Endodermal cell (in vitro differentiated cells): Measurements from ENCODE around the gene ARPC5. TPM values are rescaled to one million over a fixed set of nuclear protein-coding genes. Genes with fewer than 3 reads are reported as not detected.

Source experiments
- DNase-seq: peaks from one replicate; pipeline ENCODE4 v3.0.0-alpha.2; 2017
- H3K27ac ChIP-seq: 2 replicates; pipeline ENCODE4 v1.5.1; 2013; ENCODE audit warnings: mild to moderate bottlenecking, low read depth, low read length, moderate library complexity
- H3K27me3 ChIP-seq: 2 replicates; pipeline ENCODE4 v1.6.1; 2013; ENCODE audit warnings: mild to moderate bottlenecking, low read length, moderate library complexity; ENCODE audit not compliant: insufficient read depth, control insufficient read depth, poor library complexity, severe bottlenecking
- H3K36me3 ChIP-seq: 2 replicates; pipeline ENCODE4 v1.7.0; 2013; ENCODE audit warnings: mild to moderate bottlenecking, low read length, moderate library complexity; ENCODE audit not compliant: control insufficient read depth, insufficient read depth
- H3K4me1 ChIP-seq: one replicate; pipeline ENCODE4 v1.7.0; 2013; ENCODE audit warnings: low read length; ENCODE audit not compliant: control insufficient read depth, insufficient read depth
- H3K4me3 ChIP-seq: 2 replicates; pipeline ENCODE4 v1.5.1; 2013; ENCODE audit warnings: mild to moderate bottlenecking, low read length, moderate library complexity
- H3K9ac ChIP-seq: 2 replicates; pipeline ENCODE4 v1.6.1; 2013; ENCODE audit warnings: mild to moderate bottlenecking, low read length, moderate library complexity; ENCODE audit not compliant: poor library complexity, severe bottlenecking; ENCODE audit errors: extremely low read depth
- H3K9me3 ChIP-seq: 2 replicates; pipeline ENCODE4 v1.6.1; 2013; ENCODE audit warnings: mild to moderate bottlenecking, low read length, moderate library complexity; ENCODE audit not compliant: control insufficient read depth
- H3K27ac Mint-ChIP-seq: 2 replicates; pipeline ENCODE4 v1.8.0; 2020; ENCODE audit warnings: mixed read lengths
- H3K27me3 Mint-ChIP-seq: 2 replicates; pipeline ENCODE4 v1.8.0; 2021; ENCODE audit warnings: mild to moderate bottlenecking, mixed read lengths; ENCODE audit not compliant: insufficient read depth
- H3K36me3 Mint-ChIP-seq: 2 replicates; pipeline ENCODE4 v1.8.0; 2020; ENCODE audit warnings: low read depth, mixed read lengths
- H3K4me1 Mint-ChIP-seq: 2 replicates; pipeline ENCODE4 v1.8.0; 2020; ENCODE audit warnings: mixed read lengths
- H3K4me3 Mint-ChIP-seq: 2 replicates; pipeline ENCODE4 v1.8.0; 2020; ENCODE audit warnings: mild to moderate bottlenecking, moderate library complexity, mixed read lengths
- H3K9me3 Mint-ChIP-seq: 2 replicates; pipeline ENCODE4 v1.8.0; 2020; ENCODE audit warnings: mild to moderate bottlenecking, mixed read lengths
- WGBS, 2 experiments: methylation state at CpG; one replicate each; pipeline versions ENCODE4 v1.1.5 to v1.1.7; 2013; ENCODE audit warnings: missing lambda C conversion rate in 2 of 2, mixed read lengths in 1 of 2; ENCODE audit not compliant: insufficient coverage in 1 of 2, insufficient read length in 1 of 2; 5-methylcytosine and 5-hydroxymethylcytosine counted together
- total RNA-seq, 2 donors: library from RNA; stranded (reverse); fragmentation: NEBNext Ultra II Directional in 1 of 2; extraction: Animal tissue kit (Norgen Biotek cat#: 25700) in 1 of 2; gene quantifications; 2 replicates in 1 of 2; 3 replicates in 1 of 2; pipeline ENCODE4 v1.2.1, GENCODE V29; 2021
- TF ChIP-seq, protein P1 (sequence below): fragments of 200-600 bp; sonication (generic); conservative IDR thresholded peaks from 2 replicates; pipeline ENCODE4 v1.5.0; 2021; ENCODE audit warnings: antibody characterized with exemption, mild to moderate bottlenecking

The ARPC5 gene
- total RNA-seq, 2 donors from 2014 or later: 78.7 to 99.5 TPM

DNA sequence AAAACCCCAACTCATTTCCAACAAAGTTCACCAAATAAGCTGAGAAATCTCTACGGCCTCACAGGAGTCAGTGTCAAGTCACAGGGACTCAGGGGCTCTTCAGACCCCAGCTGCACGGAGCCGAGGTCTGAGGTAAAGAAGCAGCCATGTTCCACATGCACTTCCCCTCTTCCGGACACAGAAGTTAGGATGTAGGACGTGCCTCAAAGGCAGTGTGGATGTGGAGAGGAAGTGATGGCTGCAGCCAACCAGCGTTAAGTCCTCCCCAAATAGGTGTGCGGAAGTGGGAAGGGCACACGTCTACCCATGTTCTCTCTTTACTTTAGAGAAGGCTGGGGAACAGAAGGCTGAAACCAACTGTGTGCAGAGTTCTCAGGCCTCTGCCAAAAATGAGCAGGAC lies 30.8 kb downstream of the ARPC5 start:
- no peak overlapping the region for H3K27ac ChIP-seq
- H3K4me1 Mint-ChIP-seq: no peaks in the 10 kb centered on the region
- no peak overlapping the region for H3K9ac ChIP-seq
- no peak overlapping the region for H3K4me3 ChIP-seq
- H3K4me3 Mint-ChIP-seq: no peak overlapping the region
- DNase-seq: no peak
- H3K27ac Mint-ChIP-seq: no peak overlapping the region
- no peaks in the 10 kb centered on the region for H3K36me3 ChIP-seq
- H3K27me3 ChIP-seq: no peaks in the 10 kb centered on the region
- no peaks in the 10 kb centered on the region for H3K4me1 ChIP-seq
- 91 to 100% methylated on average over 3 to 8 of the region's 8 CpGs for WGBS, 2 experiments
- no peaks in the 10 kb centered on the region for H3K36me3 Mint-ChIP-seq
- H3K9me3 ChIP-seq: no peaks in the 10 kb centered on the region
- H3K9me3 Mint-ChIP-seq: no peaks in the 10 kb centered on the region
- peaks cover 3% of the 10 kb centered on the region for H3K27me3 Mint-ChIP-seq
- TF ChIP-seq, protein P1, sequence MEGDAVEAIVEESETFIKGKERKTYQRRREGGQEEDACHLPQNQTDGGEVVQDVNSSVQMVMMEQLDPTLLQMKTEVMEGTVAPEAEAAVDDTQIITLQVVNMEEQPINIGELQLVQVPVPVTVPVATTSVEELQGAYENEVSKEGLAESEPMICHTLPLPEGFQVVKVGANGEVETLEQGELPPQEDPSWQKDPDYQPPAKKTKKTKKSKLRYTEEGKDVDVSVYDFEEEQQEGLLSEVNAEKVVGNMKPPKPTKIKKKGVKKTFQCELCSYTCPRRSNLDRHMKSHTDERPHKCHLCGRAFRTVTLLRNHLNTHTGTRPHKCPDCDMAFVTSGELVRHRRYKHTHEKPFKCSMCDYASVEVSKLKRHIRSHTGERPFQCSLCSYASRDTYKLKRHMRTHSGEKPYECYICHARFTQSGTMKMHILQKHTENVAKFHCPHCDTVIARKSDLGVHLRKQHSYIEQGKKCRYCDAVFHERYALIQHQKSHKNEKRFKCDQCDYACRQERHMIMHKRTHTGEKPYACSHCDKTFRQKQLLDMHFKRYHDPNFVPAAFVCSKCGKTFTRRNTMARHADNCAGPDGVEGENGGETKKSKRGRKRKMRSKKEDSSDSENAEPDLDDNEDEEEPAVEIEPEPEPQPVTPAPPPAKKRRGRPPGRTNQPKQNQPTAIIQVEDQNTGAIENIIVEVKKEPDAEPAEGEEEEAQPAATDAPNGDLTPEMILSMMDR: no peak

DNA sequence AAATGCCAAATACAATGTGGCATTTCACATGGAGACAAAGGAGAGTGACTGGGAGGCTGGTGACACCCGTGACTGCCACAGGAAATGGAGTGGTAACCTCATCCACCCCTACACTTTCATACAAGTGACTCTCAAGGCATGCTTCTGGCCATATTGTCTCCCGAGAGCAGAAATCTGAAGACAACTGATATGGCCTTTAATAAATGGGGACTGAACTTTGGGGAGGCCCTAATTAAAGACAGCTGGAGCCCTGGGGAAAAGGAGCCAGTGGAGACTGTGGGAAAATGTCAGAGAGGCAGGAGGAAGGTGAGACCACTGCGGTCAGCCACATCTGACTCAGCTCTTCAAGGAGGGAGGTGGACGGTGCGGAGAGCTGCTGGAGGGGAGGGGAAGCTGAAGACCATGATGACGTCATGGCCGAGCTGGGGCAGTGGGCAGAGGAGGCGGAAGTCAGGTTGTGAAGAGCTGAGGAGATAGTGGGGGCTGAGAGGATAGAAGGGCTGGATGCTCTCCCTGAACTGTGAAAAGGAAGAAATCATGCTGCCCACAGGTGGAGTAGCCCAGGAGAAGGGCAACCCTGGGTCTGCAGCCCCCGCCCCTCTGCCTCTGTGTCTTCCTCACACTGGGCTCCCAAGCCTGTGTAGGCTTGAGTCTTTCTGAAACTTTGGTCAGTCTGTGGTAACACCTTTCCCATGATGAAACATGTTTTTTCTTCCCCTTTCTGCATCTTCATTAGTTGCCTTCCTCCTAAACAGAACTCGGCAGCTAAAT lies 31.4 kb downstream of the ARPC5 start:
- no peak overlapping the region for H3K9ac ChIP-seq

DNA sequence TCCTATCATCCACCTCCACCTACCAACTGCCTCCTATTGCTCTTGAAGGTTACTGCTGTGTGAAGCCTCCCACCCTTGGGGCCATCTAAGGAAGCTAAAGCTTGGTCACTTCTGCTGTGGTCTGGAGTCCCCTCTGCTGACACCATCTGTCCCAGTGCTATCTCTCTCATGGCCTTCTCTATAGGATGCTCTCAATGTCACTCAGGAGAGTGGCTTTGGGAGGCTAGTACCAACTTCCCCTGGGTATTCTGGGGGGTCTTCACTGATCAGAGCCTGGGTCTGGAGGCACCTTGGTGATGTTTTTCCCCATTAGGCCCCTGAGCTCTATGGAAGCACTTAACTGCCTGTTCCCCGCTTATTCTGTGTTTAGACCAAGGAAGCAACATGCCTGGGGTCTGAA lies 33.1 kb downstream of the ARPC5 start:
- Mint-ChIP-seq H3K36me3 (no peaks in the 10 kb centered on the region), H3K27me3 (peaks cover 3% of the 10 kb centered on the region), H3K27ac (no peak overlapping the region), H3K4me3 (no peak overlapping the region), H3K9me3 (no peaks in the 10 kb centered on the region), H3K4me1 (no peaks in the 10 kb centered on the region)
- Histone ChIP-seq H3K4me3 (no peak overlapping the region), H3K4me1 (no peaks in the 10 kb centered on the region), H3K9me3 (no peaks in the 10 kb centered on the region), H3K36me3 (no peaks in the 10 kb centered on the region), H3K9ac (no peak overlapping the region), H3K27ac (no peak overlapping the region), H3K27me3 (no peaks in the 10 kb centered on the region)
- TF ChIP-seq, protein P1: no peak
- DNase-seq: no peak
- WGBS, 2 experiments: 95 to 100% methylated on average over 1 of the region's 1 CpG

More for the DNA sequence above, 31.4 kb downstream of the ARPC5 start:
- H3K27me3 ChIP-seq: no peaks in the 10 kb centered on the region
- H3K9me3 ChIP-seq: no peaks in the 10 kb centered on the region
- Mint-ChIP-seq H3K4me1 (no peaks in the 10 kb centered on the region), H3K9me3 (no peaks in the 10 kb centered on the region), H3K27ac (no peak overlapping the region), H3K27me3 (peaks cover 3% of the 10 kb centered on the region), H3K4me3 (no peak overlapping the region), H3K36me3 (no peaks in the 10 kb centered on the region)
- TF ChIP-seq, protein P1: no peak
- no peaks in the 10 kb centered on the region for H3K4me1 ChIP-seq
- no peaks in the 10 kb centered on the region for H3K36me3 ChIP-seq
- WGBS, 2 experiments: 90 to 92% methylated on average over 9 to 10 of the region's 10 CpGs
- no peak overlapping the region for H3K27ac ChIP-seq
- no peak overlapping the region for H3K4me3 ChIP-seq
- DNase-seq: no peak
